ENCODE results near the gene DNMBP. TPM values are rescaled to one million over a fixed set of nuclear protein-coding genes. Genes with fewer than 3 reads are reported as not detected.

Gene DNMBP
- total and polyA plus RNA-seq, 7 experiments from 2014 or later: 0.40 to 8.5 (median 3.9) TPM

- ATAC-seq (no peak), DNase-seq (no peak)
- Histone ChIP-seq H3K27me3 (ENCODE audit: control insufficient read depth in 2 of 2, insufficient read depth in 2 of 2, low read length in 2 of 2) (no peaks in the 10 kb centered on the region), H3K36me3 (ENCODE audit: control insufficient read depth in 2 of 3, insufficient read depth in 3 of 3, low read length in 3 of 3) (no peaks in the 10 kb centered on the region), H3K4me3 (ENCODE audit: low read length) (no peak overlapping the region), H3K4me1 (ENCODE audit: control insufficient read depth in 2 of 2, insufficient read depth in 2 of 2, low read length in 2 of 2) (peaks cover 0 to 5% of the 10 kb centered on the region in 2 donors), H3K9me3 (ENCODE audit: control insufficient read depth in 2 of 3, low read length in 3 of 3) (no peaks in the 10 kb centered on the region), H3K27ac (ENCODE audit: low read depth, low read length) (no peak overlapping the region)
- peaks cover 0 to 14% (median 10%) of the 10 kb centered on the region in 5 donors for H3K36me3 Mint-ChIP-seq
- ChIA-PET POLR2A (no interaction called here), CTCF (interaction anchor here (0.7 to 0.9 kb wide), 3 partner anchors 10 to 195 kb away, joined by 3 read pairs; partner anchors contain the start of gene DNMBP)
- peaks cover 0 to 3% (median 0%) of the 10 kb centered on the region in 5 donors for H3K27me3 Mint-ChIP-seq
- H3K27ac Mint-ChIP-seq: peak overlapping the region in 2 of 9 donors; percentile 2 to 25
- H3K4me3 Mint-ChIP-seq: no peak overlapping the region
- H3K4me1 Mint-ChIP-seq: peaks cover 0 to 6% (median 3%) of the 10 kb centered on the region in 7 donors
- intact Hi-C loops (cut with micrococcal nuclease): no loop called here
- H3K9me3 Mint-ChIP-seq: peaks cover 0 to 3% (median 0%) of the 10 kb centered on the region in 11 donors
These were observed 158.9 kb downstream of the DNMBP start for GRCh38 chr10:99850767-99851340.

- ATAC-seq (no peak), DNase-seq (no peak)
- Histone ChIP-seq H3K9me3 (ENCODE audit: control insufficient read depth in 2 of 3, low read length in 3 of 3) (no peaks in the 10 kb centered on the region), H3K27me3 (ENCODE audit: control insufficient read depth in 2 of 2, insufficient read depth in 2 of 2, low read length in 2 of 2) (no peaks in the 10 kb centered on the region), H3K27ac (ENCODE audit: low read depth, low read length) (no peak overlapping the region), H3K4me1 (ENCODE audit: control insufficient read depth in 2 of 2, insufficient read depth in 2 of 2, low read length in 2 of 2) (peaks cover 0 to 5% of the 10 kb centered on the region in 2 donors), H3K36me3 (ENCODE audit: control insufficient read depth in 2 of 3, insufficient read depth in 3 of 3, low read length in 3 of 3) (no peaks in the 10 kb centered on the region), H3K4me3 (ENCODE audit: low read length) (no peak overlapping the region)
- Mint-ChIP-seq H3K9me3 (peaks cover 0 to 3% (median 0%) of the 10 kb centered on the region in 11 donors), H3K4me1 (peaks cover 0 to 8% (median 5%) of the 10 kb centered on the region in 7 donors), H3K4me3 (no peak overlapping the region), H3K27me3 (peaks cover 0 to 3% (median 0%) of the 10 kb centered on the region in 5 donors), H3K27ac (peak overlapping the region in 1 of 9 donors; percentile 2), H3K36me3 (peaks cover 0 to 14% (median 10%) of the 10 kb centered on the region in 5 donors)
- intact Hi-C loops (cut with micrococcal nuclease): no loop called here
- ChIA-PET POLR2A (no interaction called here), CTCF (interaction anchor here (0.6 to 1.4 kb wide), 3 partner anchors 195 to 1209 kb away, joined by 3 to 6 read pairs (median 5); no protein-coding TSS in a partner anchor)
These were observed 159.6 kb downstream of the DNMBP start for GRCh38 chr10:99850021-99850766.

- H3K4me1 Mint-ChIP-seq: peaks cover 0 to 8% (median 5%) of the 10 kb centered on the region in 7 donors
- intact Hi-C loops (cut with micrococcal nuclease): loop anchor here (5.0 to 10.0 kb wide), 4 partner anchors 338 to 493 kb away; partner anchors contain the start of genes CHUK (in 1 of the 2) and ERLIN1 (in 1 of the 2)
- Histone ChIP-seq H3K36me3 (ENCODE audit: control insufficient read depth in 2 of 3, insufficient read depth in 3 of 3, low read length in 3 of 3) (no peaks in the 10 kb centered on the region), H3K27ac (ENCODE audit: low read depth, low read length) (no peak overlapping the region), H3K27me3 (ENCODE audit: control insufficient read depth in 2 of 2, insufficient read depth in 2 of 2, low read length in 2 of 2) (no peaks in the 10 kb centered on the region), H3K9me3 (ENCODE audit: control insufficient read depth in 2 of 3, low read length in 3 of 3) (no peaks in the 10 kb centered on the region), H3K4me1 (ENCODE audit: control insufficient read depth in 2 of 2, insufficient read depth in 2 of 2, low read length in 2 of 2) (peaks cover 0 to 5% of the 10 kb centered on the region in 2 donors), H3K4me3 (ENCODE audit: low read length) (no peak overlapping the region)
- ChIA-PET POLR2A (no interaction called here), CTCF (interaction anchor here (0.6 to 1.4 kb wide), 2 partner anchors 197 to 1208 kb away, joined by 5 to 6 read pairs; no protein-coding TSS in a partner anchor)
- H3K4me3 Mint-ChIP-seq: no peak overlapping the region
- peaks cover 0 to 14% (median 10%) of the 10 kb centered on the region in 5 donors for H3K36me3 Mint-ChIP-seq
- no peak overlapping the region for H3K27ac Mint-ChIP-seq
- H3K9me3 Mint-ChIP-seq: peaks cover 0 to 3% (median 0%) of the 10 kb centered on the region in 11 donors
- no peak for DNase-seq
- H3K27me3 Mint-ChIP-seq: peaks cover 0 to 3% (median 0%) of the 10 kb centered on the region in 5 donors
- ATAC-seq: no peak
These were observed 160.2 kb downstream of the DNMBP start for GRCh38 chr10:99849536-99849935.

- intact Hi-C loops (cut with micrococcal nuclease): loop anchor here (5.0 to 10.0 kb wide), 4 partner anchors 338 to 493 kb away; partner anchors contain the start of genes CHUK (in 1 of the 2) and ERLIN1 (in 1 of the 2)
- H3K36me3 ChIP-seq (ENCODE audit: control insufficient read depth in 2 of 3, insufficient read depth in 3 of 3, low read length in 3 of 3): no peaks in the 10 kb centered on the region
- H3K4me3 ChIP-seq (ENCODE audit: low read length): no peak overlapping the region
- peaks cover 0 to 3% (median 0%) of the 10 kb centered on the region in 11 donors for H3K9me3 Mint-ChIP-seq
- peaks cover 0 to 14% (median 10%) of the 10 kb centered on the region in 5 donors for H3K36me3 Mint-ChIP-seq
- H3K27ac ChIP-seq (ENCODE audit: low read depth, low read length): no peak overlapping the region
- ChIA-PET POLR2A (no interaction called here), CTCF (interaction anchor here (0.6 to 1.4 kb wide), 2 partner anchors 198 to 1207 kb away, joined by 5 to 6 read pairs; no protein-coding TSS in a partner anchor)
- peaks cover 0 to 5% of the 10 kb centered on the region in 2 donors for H3K4me1 ChIP-seq (ENCODE audit: control insufficient read depth in 2 of 2, insufficient read depth in 2 of 2, low read length in 2 of 2)
- ATAC-seq: no peak
- H3K27me3 ChIP-seq (ENCODE audit: control insufficient read depth in 2 of 2, insufficient read depth in 2 of 2, low read length in 2 of 2): no peaks in the 10 kb centered on the region
- peaks cover 0 to 8% (median 5%) of the 10 kb centered on the region in 7 donors for H3K4me1 Mint-ChIP-seq
- H3K27ac Mint-ChIP-seq: no peak overlapping the region
- H3K9me3 ChIP-seq (ENCODE audit: control insufficient read depth in 2 of 3, low read length in 3 of 3): no peaks in the 10 kb centered on the region
- H3K4me3 Mint-ChIP-seq: no peak overlapping the region
- no peak for DNase-seq
- peaks cover 0 to 3% (median 0%) of the 10 kb centered on the region in 5 donors for H3K27me3 Mint-ChIP-seq
These were observed 160.7 kb downstream of the DNMBP start for GRCh38 chr10:99849057-99849456.

- H3K36me3 ChIP-seq (ENCODE audit: control insufficient read depth in 2 of 3, insufficient read depth in 3 of 3, low read length in 3 of 3): no peaks in the 10 kb centered on the region
- Mint-ChIP-seq H3K4me3 (peak overlapping the region in 9 of 10 donors; percentile 39 to 59 (median 50)), H3K9me3 (no peaks in the 10 kb centered on the region), H3K4me1 (peaks cover 0 to 8% (median 5%) of the 10 kb centered on the region in 7 donors), H3K27ac (no peak overlapping the region), H3K36me3 (peaks cover 0 to 4% (median 0%) of the 10 kb centered on the region in 5 donors), H3K27me3 (peaks cover 0 to 3% (median 0%) of the 10 kb centered on the region in 5 donors)
- ChIA-PET CTCF (interaction anchor here (0.6 to 5.8 kb wide), 20 partner anchors 7 to 664 kb away, joined by 3 to 77 read pairs (median 3); partner anchors contain the start of gene DNMBP), POLR2A (no interaction called here)
- H3K27me3 ChIP-seq (ENCODE audit: control insufficient read depth in 2 of 2, insufficient read depth in 2 of 2, low read length in 2 of 2): no peaks in the 10 kb centered on the region
- no peaks in the 10 kb centered on the region for H3K9me3 ChIP-seq (ENCODE audit: control insufficient read depth in 2 of 3, low read length in 3 of 3)
- no peak overlapping the region for H3K4me3 ChIP-seq (ENCODE audit: low read length)
- H3K27ac ChIP-seq (ENCODE audit: low read depth, low read length): no peak overlapping the region
- peaks cover 0 to 5% of the 10 kb centered on the region in 2 donors for H3K4me1 ChIP-seq (ENCODE audit: control insufficient read depth in 2 of 2, insufficient read depth in 2 of 2, low read length in 2 of 2)
- peak; percentile 94 for ATAC-seq
- DNase-seq: peak; percentile 22 to 78 (median 71)
- intact Hi-C loops (cut with micrococcal nuclease): loop anchor here (1.0 to 10.0 kb wide), 6 partner anchors 163 to 496 kb away; partner anchors contain the start of genes DNMBP (in 2 of the 2), CHUK (in 1 of the 2) and ERLIN1 (in 1 of the 2)
These were observed 163.8 kb downstream of the DNMBP start for GRCh38 chr10:99845837-99846382.

GRCh38 chr10:99844433-99844955, 165.3 kb downstream of the DNMBP start:
- no peak overlapping the region for H3K4me3 ChIP-seq (ENCODE audit: low read length)
- H3K27me3 ChIP-seq (ENCODE audit: control insufficient read depth in 2 of 2, insufficient read depth in 2 of 2, low read length in 2 of 2): no peaks in the 10 kb centered on the region
- Mint-ChIP-seq H3K27ac (no peak overlapping the region), H3K9me3 (no peaks in the 10 kb centered on the region), H3K36me3 (peaks cover 0 to 4% (median 0%) of the 10 kb centered on the region in 5 donors), H3K4me1 (peaks cover 0 to 8% (median 5%) of the 10 kb centered on the region in 7 donors), H3K4me3 (no peak overlapping the region), H3K27me3 (peaks cover 0 to 3% (median 0%) of the 10 kb centered on the region in 5 donors)
- intact Hi-C loops (cut with micrococcal nuclease): loop anchor here in 1 of 2 donors (10.0 kb wide), 1 partner anchor 380 kb away; the partner anchor contains the start of gene CHUK
- ChIA-PET CTCF (interaction anchor here (1.1 to 5.8 kb wide), 4 partner anchors 9 to 201 kb away, joined by 3 to 77 read pairs (median 4); partner anchors contain the start of gene DNMBP), POLR2A (no interaction called here)
- DNase-seq (no peak), ATAC-seq (no peak)
- H3K9me3 ChIP-seq (ENCODE audit: control insufficient read depth in 2 of 3, low read length in 3 of 3): no peaks in the 10 kb centered on the region
- H3K4me1 ChIP-seq (ENCODE audit: control insufficient read depth in 2 of 2, insufficient read depth in 2 of 2, low read length in 2 of 2): peaks cover 0 to 5% of the 10 kb centered on the region in 2 donors
- H3K36me3 ChIP-seq (ENCODE audit: control insufficient read depth in 2 of 3, insufficient read depth in 3 of 3, low read length in 3 of 3): no peaks in the 10 kb centered on the region
- H3K27ac ChIP-seq (ENCODE audit: low read depth, low read length): no peak overlapping the region
